ENCODE data around the gene ADGRD1. TPM values are rescaled to one million over a fixed set of nuclear protein-coding genes. Genes with fewer than 3 reads are reported as not detected.

Gene ADGRD1
- polyA plus RNA-seq, 6 donors from 2014 or later: 0.26 to 6.6 (median 1.9) TPM

GRCh38 chr12:131020326-131021153 lies 66.8 kb downstream of the ADGRD1 start:
- H3K4me1 Mint-ChIP-seq: peaks cover 0 to 6% (median 5%) of the 10 kb centered on the region in 3 donors
- H3K36me3 Mint-ChIP-seq: no peaks in the 10 kb centered on the region
- H3K9me3 Mint-ChIP-seq: peaks cover 0 to 2% (median 0%) of the 10 kb centered on the region in 7 donors
- ATAC-seq (ENCODE audit: low read depth in 2 of 2): no peak
- H3K27me3 Mint-ChIP-seq: peaks cover 0 to 11% (median 6%) of the 10 kb centered on the region in 3 donors
- no peak for DNase-seq
- H3K27ac Mint-ChIP-seq: no peak overlapping the region
- H3K4me3 Mint-ChIP-seq: no peak overlapping the region

- peaks cover 0 to 9% (median 0%) of the 10 kb centered on the region in 3 donors for H3K27me3 Mint-ChIP-seq
- peaks cover 0 to 2% (median 0%) of the 10 kb centered on the region in 7 donors for H3K9me3 Mint-ChIP-seq
- H3K4me3 Mint-ChIP-seq: no peak overlapping the region
- no peaks in the 10 kb centered on the region for H3K36me3 Mint-ChIP-seq
- ATAC-seq (ENCODE audit: low read depth in 2 of 2): no peak
- peaks cover 0 to 6% (median 5%) of the 10 kb centered on the region in 3 donors for H3K4me1 Mint-ChIP-seq
- no peak for DNase-seq
- H3K27ac Mint-ChIP-seq: no peak overlapping the region
These were observed 67.4 kb downstream of the ADGRD1 start for GRCh38 chr12:131021154-131021541.

DNA sequence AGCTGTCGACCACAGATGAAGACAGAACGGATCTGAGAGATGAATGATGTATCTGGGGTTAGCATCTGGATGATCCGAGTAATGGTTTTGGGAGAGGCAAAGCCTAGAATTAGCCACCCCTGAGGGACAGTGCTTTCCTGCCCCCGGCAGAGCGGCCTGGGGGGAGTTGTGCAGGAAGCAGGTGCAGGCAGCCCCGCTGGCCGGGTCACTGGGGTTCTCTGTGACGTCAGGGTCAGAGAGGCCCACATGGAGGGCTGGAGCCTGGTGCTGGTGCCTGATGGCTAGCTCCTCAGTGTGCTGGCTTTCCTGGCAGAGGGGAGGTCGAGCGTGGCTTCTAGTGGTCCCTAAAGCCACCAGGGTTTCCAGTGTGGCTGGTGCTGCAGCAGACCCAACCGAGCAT lies 70.3 kb downstream of the ADGRD1 start:
- Mint-ChIP-seq H3K4me3 (no peak overlapping the region), H3K36me3 (no peaks in the 10 kb centered on the region), H3K9me3 (no peaks in the 10 kb centered on the region), H3K27me3 (peaks cover 0 to 7% (median 4%) of the 10 kb centered on the region in 3 donors), H3K27ac (no peak overlapping the region), H3K4me1 (no peaks in the 10 kb centered on the region)
- ATAC-seq (ENCODE audit: low read depth in 2 of 2) (no peak), DNase-seq (no peak)

GRCh38 chr12:131024721-131025120 lies 71.0 kb downstream of the ADGRD1 start:
- H3K36me3 Mint-ChIP-seq: no peaks in the 10 kb centered on the region
- H3K4me3 Mint-ChIP-seq: no peak overlapping the region
- peaks cover 0 to 3% (median 0%) of the 10 kb centered on the region in 3 donors for H3K4me1 Mint-ChIP-seq
- peak overlapping the region in 1 of 6 donors; percentile 62 for H3K27ac Mint-ChIP-seq
- ATAC-seq (ENCODE audit: low read depth in 2 of 2): no peak
- H3K9me3 Mint-ChIP-seq: no peaks in the 10 kb centered on the region
- DNase-seq: no peak
- H3K27me3 Mint-ChIP-seq: peaks cover 0 to 9% (median 4%) of the 10 kb centered on the region in 3 donors

- H3K27me3 Mint-ChIP-seq: peaks cover 0 to 9% (median 4%) of the 10 kb centered on the region in 3 donors
- peaks cover 0 to 3% (median 0%) of the 10 kb centered on the region in 3 donors for H3K4me1 Mint-ChIP-seq
- H3K27ac Mint-ChIP-seq: peak overlapping the region in 1 of 6 donors; percentile 21
These were observed 71.5 kb downstream of the ADGRD1 start for GRCh38 chr12:131025234-131025633.

DNA sequence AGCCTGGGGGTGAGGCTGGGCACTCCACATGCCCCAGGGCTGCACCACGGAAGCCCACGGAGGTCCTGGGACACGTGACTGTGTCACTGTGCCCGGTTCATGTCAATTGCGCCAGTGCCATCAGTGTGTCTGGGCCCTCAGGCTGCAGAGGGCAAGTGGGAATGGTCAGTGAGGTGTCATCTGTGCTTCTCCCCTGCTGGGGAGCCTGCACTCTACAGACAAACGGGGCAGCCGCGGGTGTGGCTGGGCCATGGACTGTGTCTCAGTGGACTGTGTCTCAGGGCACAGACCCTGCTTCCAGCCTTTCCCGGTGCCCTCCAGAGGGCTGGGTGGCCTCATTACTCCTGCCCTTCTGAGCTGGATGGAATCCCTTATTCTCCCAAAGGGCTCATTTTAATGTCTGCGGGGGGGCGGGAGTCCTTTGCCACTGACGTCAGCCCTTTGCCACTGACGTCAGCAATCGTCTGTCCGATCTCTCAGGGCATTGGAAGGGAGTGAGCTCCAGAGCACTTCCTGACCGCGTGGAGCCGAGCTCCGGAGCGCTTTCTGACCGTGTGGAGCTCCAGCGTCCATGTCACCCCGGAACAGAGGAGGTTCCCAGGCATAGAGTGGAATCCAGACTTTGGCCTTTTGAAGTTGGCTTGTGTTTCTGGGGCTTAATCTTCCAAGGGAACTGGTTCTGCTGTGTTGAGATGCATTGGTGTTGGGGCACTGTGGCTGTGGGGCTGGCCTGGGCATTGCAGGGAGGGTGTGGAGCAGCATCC lies 72.4 kb downstream of the ADGRD1 start:
- H3K9me3 Mint-ChIP-seq: no peaks in the 10 kb centered on the region
- H3K27me3 Mint-ChIP-seq: peaks cover 0 to 14% (median 4%) of the 10 kb centered on the region in 3 donors
- ATAC-seq (ENCODE audit: low read depth in 2 of 2) (no peak), DNase-seq (no peak)
- peaks cover 0 to 3% (median 0%) of the 10 kb centered on the region in 3 donors for H3K4me1 Mint-ChIP-seq
- no peaks in the 10 kb centered on the region for H3K36me3 Mint-ChIP-seq
- H3K4me3 Mint-ChIP-seq: no peak overlapping the region
- H3K27ac Mint-ChIP-seq: peak overlapping the region in 1 of 6 donors; percentile 67

More at GRCh38 chr12:131025234-131025633, 71.5 kb downstream of the ADGRD1 start:
- no peaks in the 10 kb centered on the region for H3K9me3 Mint-ChIP-seq
- DNase-seq (no peak), ATAC-seq (ENCODE audit: low read depth in 2 of 2) (no peak)
- H3K36me3 Mint-ChIP-seq: no peaks in the 10 kb centered on the region
- no peak overlapping the region for H3K4me3 Mint-ChIP-seq

DNA sequence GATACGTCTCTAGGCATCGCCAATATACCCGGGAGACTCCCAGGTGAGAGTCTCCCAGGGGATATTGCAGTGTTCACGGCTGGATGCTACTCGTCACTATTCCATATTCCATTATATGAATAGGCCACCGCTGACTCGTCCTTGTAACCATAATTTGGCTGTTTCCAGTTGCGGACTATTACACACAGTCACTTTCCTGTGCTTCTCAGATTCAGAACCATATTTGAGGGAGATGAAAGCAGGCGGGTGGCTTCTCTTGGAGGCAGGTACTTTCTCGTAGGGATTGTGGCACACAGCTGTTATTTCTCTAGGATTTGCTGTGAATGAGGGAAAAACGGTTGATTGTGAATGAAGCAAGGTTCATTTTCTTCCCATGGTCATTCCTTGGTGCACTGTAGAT lies 73.0 kb downstream of the ADGRD1 start:
- H3K4me1 Mint-ChIP-seq: peaks cover 0 to 3% (median 3%) of the 10 kb centered on the region in 3 donors
- H3K27ac Mint-ChIP-seq: peak overlapping the region in 1 of 6 donors; percentile 70
- no peak for DNase-seq
- H3K9me3 Mint-ChIP-seq: no peaks in the 10 kb centered on the region
- peaks cover 0 to 19% (median 4%) of the 10 kb centered on the region in 3 donors for H3K27me3 Mint-ChIP-seq
- no peak overlapping the region for H3K4me3 Mint-ChIP-seq
- ATAC-seq (ENCODE audit: low read depth in 2 of 2): no peak
- no peaks in the 10 kb centered on the region for H3K36me3 Mint-ChIP-seq

DNA sequence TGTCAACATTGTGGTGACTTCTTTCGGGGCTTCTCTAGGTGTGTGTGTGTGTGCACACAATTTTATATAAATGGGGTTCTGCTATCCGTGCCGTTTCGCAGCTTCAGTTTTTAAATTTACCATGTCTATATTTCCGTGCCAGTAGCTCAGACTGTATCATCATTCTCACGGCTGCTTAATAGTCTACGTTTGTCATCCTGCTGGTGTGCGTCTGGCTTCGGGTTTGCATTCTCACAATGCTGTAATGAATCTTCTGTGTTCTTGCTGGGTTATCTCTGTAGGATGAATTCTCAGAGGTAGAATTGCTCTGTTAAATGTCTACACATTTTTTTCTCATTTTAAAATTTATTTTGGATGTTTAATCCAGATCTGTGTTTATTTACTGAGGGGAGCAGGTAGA lies 73.6 kb downstream of the ADGRD1 start:
- H3K9me3 Mint-ChIP-seq: no peaks in the 10 kb centered on the region
- no peak overlapping the region for H3K4me3 Mint-ChIP-seq
- ATAC-seq (ENCODE audit: low read depth in 2 of 2) (no peak), DNase-seq (no peak)
- H3K36me3 Mint-ChIP-seq: no peaks in the 10 kb centered on the region
- H3K27me3 Mint-ChIP-seq: peaks cover 0 to 24% (median 4%) of the 10 kb centered on the region in 3 donors
- peaks cover 0 to 7% (median 3%) of the 10 kb centered on the region in 3 donors for H3K4me1 Mint-ChIP-seq
- no peak overlapping the region for H3K27ac Mint-ChIP-seq

- H3K36me3 Mint-ChIP-seq: no peaks in the 10 kb centered on the region
- ATAC-seq (ENCODE audit: low read depth in 2 of 2) (no peak), DNase-seq (no peak)
- H3K4me3 Mint-ChIP-seq: no peak overlapping the region
- H3K9me3 Mint-ChIP-seq: no peaks in the 10 kb centered on the region
- H3K27me3 Mint-ChIP-seq: peaks cover 0 to 27% (median 4%) of the 10 kb centered on the region in 3 donors
- H3K27ac Mint-ChIP-seq: peak overlapping the region in 1 of 6 donors; percentile 70
- peaks cover 0 to 10% (median 3%) of the 10 kb centered on the region in 3 donors for H3K4me1 Mint-ChIP-seq
These were observed 74.3 kb downstream of the ADGRD1 start for GRCh38 chr12:131027876-131028586.

GRCh38 chr12:131028587-131029338 lies 75.1 kb downstream of the ADGRD1 start:
- H3K36me3 Mint-ChIP-seq: no peaks in the 10 kb centered on the region
- no peak for ATAC-seq (ENCODE audit: low read depth in 2 of 2)
- H3K4me1 Mint-ChIP-seq: peaks cover 0 to 10% (median 3%) of the 10 kb centered on the region in 3 donors
- no peaks in the 10 kb centered on the region for H3K9me3 Mint-ChIP-seq
- DNase-seq: no peak
- H3K27ac Mint-ChIP-seq: peak overlapping the region in 1 of 6 donors; percentile 70
- peak overlapping the region in 1 of 8 donors; percentile 5 for H3K4me3 Mint-ChIP-seq
- peaks cover 0 to 27% (median 4%) of the 10 kb centered on the region in 3 donors for H3K27me3 Mint-ChIP-seq

DNA sequence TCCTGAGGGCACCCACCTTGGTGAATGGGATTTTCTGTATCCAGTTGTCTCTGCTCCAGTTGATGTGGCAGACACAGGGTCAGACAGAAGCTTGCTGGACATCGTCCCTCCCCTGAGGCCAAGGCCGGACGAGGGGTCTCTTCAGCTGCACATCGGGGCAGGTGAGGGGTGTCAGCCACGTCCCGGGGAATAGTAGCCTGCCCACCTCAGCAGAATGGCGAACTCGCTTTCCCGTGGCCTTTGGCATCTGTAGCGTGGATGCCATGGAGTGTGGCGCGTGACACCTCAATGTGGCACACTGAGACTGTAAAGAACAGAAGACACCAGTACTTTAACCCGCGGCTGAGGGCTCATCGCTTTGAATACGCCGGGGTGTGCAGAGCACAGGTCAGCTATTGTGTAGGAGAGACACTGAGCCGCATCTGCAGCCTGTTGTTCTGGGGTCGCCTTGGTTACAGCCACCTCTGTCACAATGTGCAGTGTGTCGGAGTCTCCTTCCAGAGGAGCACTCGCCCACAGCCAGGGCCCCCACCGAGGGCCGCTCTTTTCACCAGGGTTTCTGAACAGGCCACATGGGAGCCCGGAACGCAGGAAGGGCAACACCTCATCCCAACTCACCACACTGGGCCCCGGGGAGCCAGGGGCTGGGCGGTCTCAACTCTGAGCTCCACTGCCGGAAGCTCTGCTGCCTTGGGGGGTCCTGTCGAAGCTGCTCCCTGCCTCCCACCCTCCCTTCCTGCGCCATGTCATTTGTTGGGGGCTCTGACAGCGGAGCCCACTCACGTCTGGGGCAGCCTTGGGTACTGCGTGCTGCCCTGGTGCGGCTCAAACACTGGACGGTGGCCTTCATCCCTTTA lies 77.0 kb downstream of the ADGRD1 start:
- DNase-seq (no peak), ATAC-seq (ENCODE audit: low read depth in 2 of 2) (no peak)
- H3K9me3 Mint-ChIP-seq: no peaks in the 10 kb centered on the region
- no peaks in the 10 kb centered on the region for H3K36me3 Mint-ChIP-seq
- peak overlapping the region in 1 of 8 donors; percentile 9 for H3K4me3 Mint-ChIP-seq
- H3K27me3 Mint-ChIP-seq: peaks cover 0 to 35% (median 4%) of the 10 kb centered on the region in 3 donors
- H3K27ac Mint-ChIP-seq: no peak overlapping the region
- peaks cover 3 to 13% (median 13%) of the 10 kb centered on the region in 3 donors for H3K4me1 Mint-ChIP-seq

Measured in naive B cell (primary cell).